GM12892 (cell line): ENCODE results near the gene NHLRC3.

Source experiments
- POLR2A ChIP-seq: IDR thresholded peaks from 2 replicates; pipeline ENCODE4 v1.6.1; 2011; ENCODE audit warnings: low read depth, low read length, control low read depth
- POLR2AphosphoS5 ChIP-seq: IDR thresholded peaks from 2 replicates; pipeline ENCODE4 v1.6.1; 2011; ENCODE audit warnings: low read depth, low read length, control low read depth
- TAF1 ChIP-seq: IDR thresholded peaks from 2 replicates; pipeline ENCODE4 v1.6.1; 2011; ENCODE audit warnings: low read depth, mild to moderate bottlenecking, control low read depth, low read length, borderline replicate concordance

DNA sequence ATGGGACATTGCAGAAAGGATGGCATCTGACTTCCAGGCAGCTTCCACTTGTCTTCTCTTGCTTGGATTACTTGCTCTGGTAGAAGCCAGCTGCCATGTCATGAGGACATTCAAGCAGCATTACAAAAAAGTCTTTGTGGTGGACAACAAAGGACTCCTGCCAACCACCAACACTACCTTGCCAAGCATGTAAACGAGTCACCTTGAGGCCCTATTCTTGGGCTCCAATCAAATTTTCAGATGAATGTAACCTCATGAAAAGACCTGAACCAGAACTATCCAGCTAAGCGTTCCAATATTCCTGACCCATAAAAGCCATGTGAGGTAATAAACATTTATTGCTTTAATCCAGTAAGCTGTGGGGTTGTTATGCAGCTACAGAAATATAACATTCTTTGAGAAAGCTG is 12.8 kb upstream of the NHLRC3 start:
- TF ChIP-seq POLR2A (no peak), POLR2AphosphoS5 (no peak), TAF1 (no peak)
